HepG2 (cell line): Measurements from ENCODE around the gene RNF10. TPM values are rescaled to one million over a fixed set of nuclear protein-coding genes. Genes with fewer than 3 reads are reported as not detected.

Experiments
- FOXP1 ChIP-seq, 2 experiments: fragments of 450-650 bp in 1 of 2; IDR thresholded peaks; 2 replicates each; pipeline ENCODE4 v1.6.1; 2017 to 2018; ENCODE audit warnings: antibody characterized with exemption in 1 of 2
- HDAC1 ChIP-seq: sonication (generic); formaldehyde crosslinking; IDR thresholded peaks from 2 replicates; pipeline ENCODE4 v1.5.1; 2020; ENCODE audit warnings: mild to moderate bottlenecking, missing genetic modification reagents
- HNRNPK ChIP-seq: fragments of 200-400 bp; formaldehyde crosslinking; IDR thresholded peaks from 2 replicates; pipeline ENCODE4 v1.6.1; 2018; ENCODE audit warnings: low read length, low read depth, moderate library complexity, mild to moderate bottlenecking; ENCODE audit not compliant: poor library complexity, severe bottlenecking
- KLF6 ChIP-seq: IDR thresholded peaks from 2 replicates; pipeline ENCODE4 v1.8.0; 2016; ENCODE audit warnings: missing biosample characterization, missing genetic modification reagents
- KMT2B ChIP-seq: IDR thresholded peaks from 2 replicates; pipeline ENCODE4 v1.6.1; 2016; ENCODE audit warnings: missing genetic modification reagents, missing compliant biosample characterization
- SAP130 ChIP-seq: IDR thresholded peaks from 2 replicates; pipeline ENCODE4 v1.6.1; 2016; ENCODE audit warnings: low read depth
- SIN3A ChIP-seq: IDR thresholded peaks from 2 replicates; pipeline ENCODE4 v1.6.1; 2011; ENCODE audit warnings: low read depth, mild to moderate bottlenecking, control low read depth, low read length, borderline replicate concordance
- SKI ChIP-seq: fragments of 450-650 bp; IDR thresholded peaks from one replicate; pipeline ENCODE4 v1.6.1; 2018; ENCODE audit warnings: mild to moderate bottlenecking; ENCODE audit not compliant: partially characterized antibody
- SPEN ChIP-seq: sonication (generic); formaldehyde crosslinking; IDR thresholded peaks from 2 replicates; pipeline ENCODE4 v1.5.1; 2020; ENCODE audit warnings: low read depth, mild to moderate bottlenecking, missing genetic modification reagents
- TBP ChIP-seq: sonication (generic); formaldehyde crosslinking; IDR thresholded peaks from 2 replicates; pipeline ENCODE4 v1.5.0; 2020; ENCODE audit warnings: missing genetic modification reagents
- TOE1 ChIP-seq: sonication (generic); formaldehyde crosslinking; IDR thresholded peaks from 2 replicates; pipeline ENCODE4 v1.4.0; 2020; ENCODE audit warnings: mild to moderate bottlenecking, missing genetic modification reagents
- U2AF1 ChIP-seq: fragments of 200-400 bp; formaldehyde crosslinking; optimal IDR thresholded peaks from 2 replicates; pipeline ENCODE3; 2017; ENCODE audit warnings: mild to moderate bottlenecking, low read depth, low read length
- ZIK1 ChIP-seq: sonication (generic); formaldehyde crosslinking; IDR thresholded peaks from 2 replicates; pipeline ENCODE4 v1.5.0; 2020; ENCODE audit warnings: mild to moderate bottlenecking, low read depth, missing genetic modification reagents, borderline replicate concordance
- ZKSCAN8 ChIP-seq: IDR thresholded peaks from 2 replicates; pipeline ENCODE4 v1.6.1; 2016; ENCODE audit warnings: borderline replicate concordance, missing genetic modification reagents, missing compliant biosample characterization
- ZNF142 ChIP-seq: sonication (generic); formaldehyde crosslinking; IDR thresholded peaks from 2 replicates; pipeline ENCODE4 v1.4.0; 2020; ENCODE audit warnings: missing genetic modification reagents
- ZNF567 ChIP-seq: sonication (generic); formaldehyde crosslinking; IDR thresholded peaks from 2 replicates; pipeline ENCODE4 v1.8.1; 2023; ENCODE audit warnings: mild to moderate bottlenecking, missing genetic modification reagents, borderline replicate concordance
- ZNF614 ChIP-seq: IDR thresholded peaks from 2 replicates; pipeline ENCODE4 v1.6.1; 2018; ENCODE audit warnings: missing biosample characterization, missing genetic modification reagents, inconsistent platforms, borderline replicate concordance
- ZNF678 ChIP-seq: sonication (generic); formaldehyde crosslinking; IDR thresholded peaks from 2 replicates; pipeline ENCODE4 v1.4.0; 2020; ENCODE audit warnings: mild to moderate bottlenecking, missing genetic modification reagents
- ZNF777 ChIP-seq: sonication (generic); formaldehyde crosslinking; IDR thresholded peaks from 2 replicates; pipeline ENCODE4 v1.4.0; 2020; ENCODE audit warnings: missing genetic modification reagents
- polyA plus RNA-seq, 8 experiments: library from polyadenylated mRNA; depleted of rRNA in 3 of 8; stranded (reverse) in 7 of 8; unstranded in 1 of 8; fragments of >200 nt; fragmentation: Illumina TruSeq in 4 of 8; extraction: Trizol in 4 of 8; gene quantifications; 2 replicates each; pipeline versions ENCODE4 v1.2.1 to v1.2.3, GENCODE V29; 2011 to 2016; ENCODE audit warnings: low read depth in 4 of 8, missing spikeins in 1 of 8, mixed read lengths in 1 of 8; ENCODE audit not compliant: insufficient read depth in 1 of 8
- total RNA-seq, 5 experiments: library from RNA; depleted of rRNA; stranded (reverse); fragments of >200 nt; fragmentation: Illumina TruSeq; extraction: Trizol; gene quantifications; 2 replicates each; pipeline ENCODE4 v1.2.3, GENCODE V29; 2016; ENCODE audit warnings: low read depth in 1 of 5
- TF ChIP-seq, protein P1 (sequence below): IDR thresholded peaks from 2 replicates; pipeline ENCODE4 v1.6.1; 2016; ENCODE audit warnings: low read depth, missing genetic modification reagents, missing compliant biosample characterization

RNF10 gene
- total and polyA plus RNA-seq, 2 of the 13 experiments (the other 11 are each of a cell fraction or from before 2014, with no cell fraction given), result 62.5 to 88.0 TPM

- TF ChIP-seq HDAC1 (CRISPR knock-in tag), result 0 out of 2 replicates have a peak, but pooled peaks have one; percentile 1
- no peak for TF ChIP-seq U2AF1
- TF ChIP-seq ZIK1 (CRISPR knock-in tag), result 0 out of 2 replicates have a peak, but pooled peaks have one; percentile 17
- TF ChIP-seq TOE1 (CRISPR knock-in tag), result no peak
- no peak for TF ChIP-seq SKI
- no peak for TF ChIP-seq ZNF567 (CRISPR knock-in tag)
- peak; percentile 63; the same call in 1 of the 2 replicates for TF ChIP-seq SPEN (CRISPR knock-in tag)
- 0 out of 2 replicates have a peak, but pooled peaks have one; percentile 16 for TF ChIP-seq ZNF142 (CRISPR knock-in tag)
- 0 out of 2 replicates have a peak, but pooled peaks have one; percentile 66 for TF ChIP-seq ZNF678 (CRISPR knock-in tag)
- no peak; the same call in 1 of the 2 replicates for TF ChIP-seq KMT2B (CRISPR knock-in tag)
- peak; percentile 66; the same call in 1 of the 2 replicates for TF ChIP-seq SIN3A
- no peak for TF ChIP-seq KLF6 (CRISPR knock-in tag)
- TF ChIP-seq, protein P1, sequence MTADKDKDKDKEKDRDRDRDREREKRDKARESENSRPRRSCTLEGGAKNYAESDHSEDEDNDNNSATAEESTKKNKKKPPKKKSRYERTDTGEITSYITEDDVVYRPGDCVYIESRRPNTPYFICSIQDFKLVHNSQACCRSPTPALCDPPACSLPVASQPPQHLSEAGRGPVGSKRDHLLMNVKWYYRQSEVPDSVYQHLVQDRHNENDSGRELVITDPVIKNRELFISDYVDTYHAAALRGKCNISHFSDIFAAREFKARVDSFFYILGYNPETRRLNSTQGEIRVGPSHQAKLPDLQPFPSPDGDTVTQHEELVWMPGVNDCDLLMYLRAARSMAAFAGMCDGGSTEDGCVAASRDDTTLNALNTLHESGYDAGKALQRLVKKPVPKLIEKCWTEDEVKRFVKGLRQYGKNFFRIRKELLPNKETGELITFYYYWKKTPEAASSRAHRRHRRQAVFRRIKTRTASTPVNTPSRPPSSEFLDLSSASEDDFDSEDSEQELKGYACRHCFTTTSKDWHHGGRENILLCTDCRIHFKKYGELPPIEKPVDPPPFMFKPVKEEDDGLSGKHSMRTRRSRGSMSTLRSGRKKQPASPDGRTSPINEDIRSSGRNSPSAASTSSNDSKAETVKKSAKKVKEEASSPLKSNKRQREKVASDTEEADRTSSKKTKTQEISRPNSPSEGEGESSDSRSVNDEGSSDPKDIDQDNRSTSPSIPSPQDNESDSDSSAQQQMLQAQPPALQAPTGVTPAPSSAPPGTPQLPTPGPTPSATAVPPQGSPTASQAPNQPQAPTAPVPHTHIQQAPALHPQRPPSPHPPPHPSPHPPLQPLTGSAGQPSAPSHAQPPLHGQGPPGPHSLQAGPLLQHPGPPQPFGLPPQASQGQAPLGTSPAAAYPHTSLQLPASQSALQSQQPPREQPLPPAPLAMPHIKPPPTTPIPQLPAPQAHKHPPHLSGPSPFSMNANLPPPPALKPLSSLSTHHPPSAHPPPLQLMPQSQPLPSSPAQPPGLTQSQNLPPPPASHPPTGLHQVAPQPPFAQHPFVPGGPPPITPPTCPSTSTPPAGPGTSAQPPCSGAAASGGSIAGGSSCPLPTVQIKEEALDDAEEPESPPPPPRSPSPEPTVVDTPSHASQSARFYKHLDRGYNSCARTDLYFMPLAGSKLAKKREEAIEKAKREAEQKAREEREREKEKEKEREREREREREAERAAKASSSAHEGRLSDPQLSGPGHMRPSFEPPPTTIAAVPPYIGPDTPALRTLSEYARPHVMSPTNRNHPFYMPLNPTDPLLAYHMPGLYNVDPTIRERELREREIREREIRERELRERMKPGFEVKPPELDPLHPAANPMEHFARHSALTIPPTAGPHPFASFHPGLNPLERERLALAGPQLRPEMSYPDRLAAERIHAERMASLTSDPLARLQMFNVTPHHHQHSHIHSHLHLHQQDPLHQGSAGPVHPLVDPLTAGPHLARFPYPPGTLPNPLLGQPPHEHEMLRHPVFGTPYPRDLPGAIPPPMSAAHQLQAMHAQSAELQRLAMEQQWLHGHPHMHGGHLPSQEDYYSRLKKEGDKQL (CRISPR knock-in tag), result 0 out of 2 replicates have a peak, but pooled peaks have one; percentile 2
- TF ChIP-seq SAP130 (CRISPR knock-in tag), result peak; percentile 71
- peak; percentile 43 for TF ChIP-seq HNRNPK
- TF ChIP-seq FOXP1 (IDR thresholded peaks at IDR 0.05), result no peak; the same call in 1 of the 2 replicates
- TF ChIP-seq FOXP1 (CRISPR knock-in tag; IDR thresholded peaks at IDR 0.05), result peak; percentile 66; the same call in 1 of the 2 replicates
- no peak for TF ChIP-seq ZNF614 (CRISPR knock-in tag)
- no peak for TF ChIP-seq ZKSCAN8 (CRISPR knock-in tag)
- TF ChIP-seq TBP (CRISPR knock-in tag), result no peak
- peak; percentile 3; the same call in 1 of the 2 replicates for TF ChIP-seq ZNF777
These were observed at the start of gene RNF10 (continued) for GRCh38 chr12:120534203-120534702.
